Epithelial cell of prostate (primary cell): Measurements from ENCODE around the gene TENM4.

Experiments
- DNase-seq: peaks from one replicate; pipeline ENCODE4 v3.0.0-alpha.2; 2011; ENCODE audit warnings: low read depth, low spot score
- H3K27ac ChIP-seq: fragments of 450-650 bp; 2 replicates; pipeline ENCODE4 v1.5.1; 2017; ENCODE audit warnings: mild to moderate bottlenecking

The TENM4 gene

DNA sequence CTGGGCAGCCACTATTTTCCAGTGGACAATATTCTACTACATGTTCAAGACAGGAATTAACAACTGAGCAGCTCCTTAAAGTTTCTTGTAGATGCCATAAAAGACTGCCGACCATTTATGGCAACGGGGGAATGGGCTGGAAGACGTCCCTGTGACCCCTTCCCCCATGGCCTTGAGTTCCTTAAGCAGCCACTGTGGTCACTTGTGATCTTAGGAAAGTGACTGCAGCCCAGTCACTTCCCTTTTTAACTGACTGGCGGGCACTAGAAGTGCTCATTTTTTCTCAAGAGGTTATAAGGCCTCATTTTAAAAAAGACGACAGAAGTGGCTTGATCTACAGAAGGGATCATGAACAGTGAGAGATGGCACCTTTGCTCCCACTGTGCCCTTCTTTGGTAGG lies 713.0 kb downstream of the TENM4 start:
- DNase-seq, result no peak
- H3K27ac ChIP-seq, result no peak overlapping the region

DNA sequence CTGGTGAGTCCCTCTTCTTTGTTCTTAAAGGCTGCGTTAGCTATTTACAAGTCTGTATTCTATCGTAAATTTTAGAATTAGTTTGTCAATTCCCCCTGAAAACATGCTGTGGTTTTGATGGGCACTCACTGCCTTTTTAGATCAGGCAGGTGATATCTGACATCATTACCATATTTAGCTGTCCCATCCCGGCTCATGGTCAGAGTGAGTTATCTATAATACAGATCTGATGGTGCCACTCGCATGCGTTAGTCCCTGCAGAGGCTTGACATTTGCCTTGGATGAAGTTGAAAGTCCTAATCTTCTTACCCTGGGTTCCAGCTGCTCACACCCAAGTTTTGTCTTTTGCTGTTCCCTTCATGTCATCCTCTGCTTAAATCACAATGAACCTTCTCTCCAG lies 715.6 kb downstream of the TENM4 start:
- H3K27ac ChIP-seq, result no peak overlapping the region
- DNase-seq, result no peak

DNA sequence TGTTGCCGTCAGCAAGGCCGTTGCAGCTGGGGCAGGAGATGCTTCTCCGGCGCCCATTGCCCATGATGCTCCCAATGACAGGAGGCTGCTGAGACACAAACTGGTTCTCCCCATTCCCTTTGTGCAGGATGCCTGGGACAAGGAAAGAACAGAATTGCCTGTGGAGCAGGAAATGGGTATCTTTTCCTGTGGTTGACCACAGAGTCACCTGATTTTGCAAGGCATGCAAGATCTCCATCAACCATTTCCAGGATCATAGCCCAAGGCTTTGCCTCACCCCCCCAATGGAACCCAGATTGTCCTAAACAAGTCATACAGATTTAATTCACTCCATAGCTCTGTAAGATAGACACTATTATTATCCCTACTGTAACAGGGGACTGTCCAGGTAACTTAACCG lies 718.0 kb downstream of the TENM4 start:
- no peak for DNase-seq
- no peak overlapping the region for H3K27ac ChIP-seq

- no peak overlapping the region for H3K27ac ChIP-seq
- no peak for DNase-seq
These were observed 720.4 kb downstream of the TENM4 start for GRCh38 chr11:78720281-78720989.

GRCh38 chr11:78717041-78717440 lies 723.8 kb downstream of the TENM4 start:
- DNase-seq, result no peak
- no peak overlapping the region for H3K27ac ChIP-seq

DNA sequence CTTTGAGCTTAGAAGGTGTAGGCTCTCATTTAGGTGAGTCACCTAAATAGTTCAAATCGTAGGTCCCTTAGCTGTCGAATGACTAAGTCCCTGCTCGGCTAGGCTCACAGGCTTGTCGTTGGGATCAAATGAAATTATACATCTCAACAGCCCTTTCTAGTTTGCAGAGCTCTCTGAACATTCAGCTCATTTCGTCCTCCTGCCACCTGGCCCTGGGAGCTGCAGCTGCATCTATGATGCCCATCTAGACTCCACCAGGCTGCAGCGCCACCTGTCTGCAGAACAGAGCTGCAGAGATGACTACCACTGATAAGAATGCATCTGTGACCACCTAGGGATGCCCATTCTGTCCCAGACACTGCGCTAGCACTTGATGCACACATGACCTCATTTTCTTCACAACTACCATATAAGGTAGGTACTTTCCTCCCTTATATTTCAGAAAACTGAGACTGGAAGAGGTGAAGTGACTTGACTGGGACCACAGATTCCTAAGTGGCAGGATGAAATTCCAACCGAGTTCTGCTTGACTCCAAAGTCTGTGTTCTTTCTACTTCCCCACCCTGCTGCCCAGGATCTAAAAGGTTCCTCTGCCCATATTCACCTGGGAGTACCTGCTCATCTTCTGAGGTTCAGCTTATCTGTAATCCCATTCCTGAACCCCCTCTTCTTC lies 725.1 kb downstream of the TENM4 start:
- peak overlapping the region; percentile 63 for H3K27ac ChIP-seq
- DNase-seq, result peak; percentile 80

- DNase-seq, result no peak
- no peak overlapping the region for H3K27ac ChIP-seq
These were observed 726.3 kb downstream of the TENM4 start for GRCh38 chr11:78714539-78714938.

- no peak overlapping the region for H3K27ac ChIP-seq
- no peak for DNase-seq
These were observed 729.1 kb downstream of the TENM4 start for GRCh38 chr11:78711735-78712134.

- no peak overlapping the region for H3K27ac ChIP-seq
- DNase-seq, result no peak
These were observed 730.4 kb downstream of the TENM4 start for GRCh38 chr11:78710417-78710816.

GRCh38 chr11:78708388-78708787 lies 732.4 kb downstream of the TENM4 start:
- peak; percentile 29 for DNase-seq
- peak overlapping the region; percentile 40 for H3K27ac ChIP-seq

GRCh38 chr11:78706551-78706950 lies 734.3 kb downstream of the TENM4 start:
- no peak overlapping the region for H3K27ac ChIP-seq
- DNase-seq, result no peak

- no peak for DNase-seq
- no peak overlapping the region for H3K27ac ChIP-seq
These were observed 736.0 kb downstream of the TENM4 start for GRCh38 chr11:78704811-78705210.

DNA sequence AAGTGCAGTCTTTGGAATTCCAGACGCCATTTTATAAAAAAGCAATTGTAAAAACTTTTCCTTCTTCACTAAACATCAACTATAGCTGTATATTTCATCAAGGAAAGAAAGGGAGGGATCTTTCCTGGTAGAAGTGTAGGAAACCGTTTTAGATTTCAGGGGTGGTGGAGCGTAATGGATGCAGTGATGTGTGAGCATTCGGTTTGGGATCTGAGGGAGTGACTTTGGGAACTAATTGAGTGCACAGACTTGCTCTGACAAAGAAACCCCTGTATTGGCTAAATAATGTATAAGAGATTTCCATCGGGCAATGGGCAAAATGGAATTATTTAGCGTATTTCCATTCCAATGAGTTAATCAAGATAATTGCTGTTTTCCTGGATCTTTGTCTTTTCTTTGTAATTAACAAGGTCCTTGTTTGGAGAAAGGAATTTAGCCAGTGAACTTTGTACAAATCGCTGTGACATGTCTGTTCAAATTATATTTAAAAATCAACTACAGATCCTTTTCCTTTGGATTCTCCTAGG lies 741.2 kb downstream of the TENM4 start:
- no peak for DNase-seq
- H3K27ac ChIP-seq, result no peak overlapping the region

GRCh38 chr11:78698612-78699011 lies 742.2 kb downstream of the TENM4 start:
- H3K27ac ChIP-seq, result no peak overlapping the region
- DNase-seq, result no peak

GRCh38 chr11:78696177-78696576 lies 744.7 kb downstream of the TENM4 start:
- DNase-seq, result no peak
- no peak overlapping the region for H3K27ac ChIP-seq

- no peak for DNase-seq
- no peak overlapping the region for H3K27ac ChIP-seq
These were observed 746.7 kb downstream of the TENM4 start for GRCh38 chr11:78694152-78694551.

DNA sequence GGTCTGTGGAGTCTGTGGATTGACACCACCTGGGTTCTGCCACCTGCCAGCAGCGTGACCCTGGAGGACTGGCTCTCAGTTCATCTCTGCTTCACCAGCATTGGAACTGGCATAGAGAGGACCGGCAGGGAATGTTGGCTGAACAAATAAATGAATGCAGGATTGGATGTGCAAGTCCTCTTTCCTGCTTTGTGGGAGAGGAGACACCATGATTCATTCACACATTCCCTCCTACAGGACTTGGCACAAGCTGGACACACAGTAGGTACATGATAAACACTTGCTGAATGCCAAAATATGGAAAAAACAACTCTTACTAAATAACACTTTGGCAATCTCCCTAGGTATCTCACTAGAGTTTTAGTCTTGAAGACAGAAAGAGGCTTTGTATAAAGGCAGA lies 749.6 kb downstream of the TENM4 start:
- no peak overlapping the region for H3K27ac ChIP-seq
- no peak for DNase-seq

DNA sequence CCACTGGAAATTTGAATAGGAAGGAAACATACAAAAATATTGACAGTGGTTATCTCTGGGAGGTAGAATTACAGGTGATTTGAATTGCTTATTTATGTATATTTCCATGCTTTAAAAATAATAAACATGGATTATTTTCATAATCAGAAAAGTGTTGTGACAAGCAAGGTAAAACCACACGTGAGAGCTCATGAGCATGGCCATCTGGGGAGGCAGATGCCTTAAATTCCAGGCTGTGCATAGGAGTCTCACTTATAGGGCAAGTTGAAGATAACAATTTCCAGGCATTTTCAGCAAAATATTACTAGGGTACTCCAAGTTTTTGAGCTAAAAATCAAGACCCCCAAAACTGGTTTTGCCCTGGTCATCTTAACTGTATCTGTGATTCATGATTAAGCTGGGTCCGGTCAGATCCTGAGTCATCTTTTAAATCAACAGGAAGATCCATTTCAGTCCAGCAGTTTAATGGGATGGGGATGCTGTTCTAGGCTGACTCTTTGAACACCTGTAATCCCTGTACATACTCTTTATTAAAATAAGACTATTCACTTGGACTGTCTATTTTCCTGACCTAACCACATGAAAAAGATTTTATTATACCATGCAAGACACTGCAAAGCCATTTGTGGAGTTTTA lies 750.4 kb downstream of the TENM4 start:
- H3K27ac ChIP-seq, result no peak overlapping the region
- no peak for DNase-seq

DNA sequence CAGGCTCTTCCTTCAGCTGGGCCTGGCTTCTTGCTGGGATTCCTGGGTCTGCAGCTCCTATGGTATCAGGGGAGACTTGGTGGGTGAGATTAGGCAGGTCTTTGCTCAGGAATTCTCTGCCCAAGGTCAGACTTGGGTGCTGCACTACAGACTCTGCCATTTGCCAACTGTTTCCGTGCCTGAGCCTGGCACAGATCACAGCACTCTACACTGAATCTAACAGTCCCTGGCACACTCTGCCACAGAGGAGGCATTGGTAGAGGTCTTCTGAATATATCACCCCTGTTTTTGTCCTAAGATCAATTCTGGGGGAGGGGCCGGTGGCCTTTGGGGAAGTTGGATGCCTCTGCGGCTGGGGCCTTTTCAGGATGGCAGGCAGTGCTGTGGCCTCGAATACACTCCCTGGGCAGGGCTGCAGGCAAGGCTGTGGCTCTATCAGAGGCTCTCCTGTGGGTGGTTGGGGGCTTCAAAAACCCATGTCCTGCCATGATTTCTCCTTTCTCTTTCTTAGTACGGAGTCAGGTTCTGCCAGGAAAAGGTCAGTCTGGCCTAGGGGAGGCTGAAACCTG lies 751.2 kb downstream of the TENM4 start:
- H3K27ac ChIP-seq, result no peak overlapping the region
- DNase-seq, result no peak

- H3K27ac ChIP-seq, result no peak overlapping the region
- no peak for DNase-seq
These were observed 751.7 kb downstream of the TENM4 start for GRCh38 chr11:78689101-78689500.

DNA sequence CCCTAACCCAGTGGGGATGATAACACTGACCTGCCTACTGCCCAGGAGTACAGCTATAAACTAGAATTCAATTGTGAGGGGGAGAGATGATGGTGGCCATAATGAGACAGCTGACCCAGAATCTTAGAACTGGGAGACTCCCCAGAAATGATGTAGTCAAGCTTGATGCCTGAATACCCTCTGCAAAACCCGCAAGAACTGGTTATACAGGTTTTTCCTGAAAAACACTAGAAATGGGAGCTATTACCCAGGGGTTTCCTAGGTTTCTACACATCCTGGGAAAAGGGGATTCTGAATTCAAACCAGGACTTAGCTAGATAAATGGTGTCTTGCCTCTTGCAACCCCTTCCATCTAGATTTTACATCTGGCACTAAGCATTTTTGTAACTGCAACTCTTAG lies 752.4 kb downstream of the TENM4 start:
- DNase-seq, result no peak
- H3K27ac ChIP-seq, result no peak overlapping the region
